ENCODE results near the gene LRCH1. TPM values are rescaled to one million over a fixed set of nuclear protein-coding genes. Genes with fewer than 3 reads are reported as not detected.

The LRCH1 gene
- polyA plus RNA-seq, 1 of the 3 experiments (the other 2 are of a cell fraction), result 5.5 TPM

GRCh38 chr13:46523972-46524752 lies 28.8 kb upstream of the LRCH1 start:
- no peak for DNase-seq
- Histone ChIP-seq H3K9me3 (no peaks in the 10 kb centered on the region; the same call in 1 of the 2 replicates), H2AFZ (ENCODE audit: low read depth) (no peak overlapping the region), H3K27ac (ENCODE audit: low read depth in 2 of 2, low read length in 1 of 2) (no peak overlapping the region), H3K9ac (no peak overlapping the region), H3K36me3 (replicated peaks in 1 of 2; ENCODE audit: control insufficient read depth in 1 of 2, insufficient read depth in 2 of 2, low read length in 1 of 2) (no peaks in the 10 kb centered on the region), H3K4me1 (ENCODE audit: control insufficient read depth in 1 of 2, insufficient read depth in 2 of 2, low read depth in 1 of 2, low read length in 1 of 2) (peaks cover 0 to 6% of the 10 kb centered on the region in 2 experiments; a peak in 1 of 4 replicates), H3F3A (replicated peaks; ENCODE audit: insufficient read depth) (no peaks in the 10 kb centered on the region), H3K4me2 (no peak overlapping the region), H3K9me2 (no peaks in the 10 kb centered on the region), H4K20me1 (ENCODE audit: insufficient read depth) (no peaks in the 10 kb centered on the region), H3K79me2 (ENCODE audit: insufficient read depth) (no peaks in the 10 kb centered on the region), H3K27me3 (ENCODE audit: insufficient read depth) (no peaks in the 10 kb centered on the region), H3K4me3 (ENCODE audit: low read depth in 2 of 2, low read length in 1 of 2) (no peak overlapping the region)
- CTCF ChIA-PET, result interaction anchor here (1.3 kb wide), 1 partner anchor 30 kb away, joined by 5 read pairs; no protein-coding TSS in a partner anchor
- POLR2A ChIA-PET, result no interaction called here
- TF ChIP-seq RXRA (IDR thresholded peaks at IDR 0.05; ENCODE audit: borderline replicate concordance, low read depth) (no peak), RAD21 (IDR thresholded peaks at IDR 0.05; ENCODE audit: low read length) (no peak), YY1 (IDR thresholded peaks at IDR 0.05; ENCODE audit: low read depth) (no peak), CTCF (IDR thresholded peaks at IDR 0.05) (no peak), EP300 (IDR thresholded peaks at IDR 0.05; ENCODE audit: borderline replicate concordance in 1 of 2, low read depth in 1 of 2, low read length in 1 of 2) (no peak), FOXM1 (IDR thresholded peaks at IDR 0.05; ENCODE audit: low read depth) (no peak), TCF12 (IDR thresholded peaks at IDR 0.05) (no peak), PBX3 (IDR thresholded peaks at IDR 0.05) (no peak), ELF1 (IDR thresholded peaks at IDR 0.05) (no peak), GATA2 (CRISPR knock-in tag; IDR thresholded peaks at IDR 0.05) (no peak), SMC3 (IDR thresholded peaks at IDR 0.05; ENCODE audit: low read depth, low read length) (no peak), GABPA (IDR thresholded peaks at IDR 0.05; ENCODE audit: low read depth) (no peak), POLR2AphosphoS5 (IDR thresholded peaks at IDR 0.05; ENCODE audit: low read depth, low read length) (no peak)
- WGBS (ENCODE audit: low lambda C conversion rate), result 76% methylated on average over 2 of the region's 2 CpGs

- Histone ChIP-seq H3K27me3 (ENCODE audit: insufficient read depth) (no peaks in the 10 kb centered on the region), H3K36me3 (replicated peaks in 1 of 2; ENCODE audit: control insufficient read depth in 1 of 2, insufficient read depth in 2 of 2, low read length in 1 of 2) (no peaks in the 10 kb centered on the region), H3K79me2 (ENCODE audit: insufficient read depth) (no peaks in the 10 kb centered on the region), H3F3A (replicated peaks; ENCODE audit: insufficient read depth) (peaks cover 7% of the 10 kb centered on the region), H3K4me3 (ENCODE audit: low read depth in 2 of 2, low read length in 1 of 2) (no peak overlapping the region), H4K20me1 (ENCODE audit: insufficient read depth) (no peaks in the 10 kb centered on the region), H3K4me2 (no peak overlapping the region), H2AFZ (ENCODE audit: low read depth) (no peak overlapping the region), H3K27ac (ENCODE audit: low read depth in 2 of 2, low read length in 1 of 2) (no peak overlapping the region), H3K4me1 (ENCODE audit: control insufficient read depth in 1 of 2, insufficient read depth in 2 of 2, low read depth in 1 of 2, low read length in 1 of 2) (peaks cover 7 to 10% of the 10 kb centered on the region in 2 experiments; a peak in 3 of 4 replicates), H3K9me2 (no peaks in the 10 kb centered on the region), H3K9me3 (no peaks in the 10 kb centered on the region; the same call in 1 of the 2 replicates), H3K9ac (no peak overlapping the region)
- TF ChIP-seq GATA2 (CRISPR knock-in tag; IDR thresholded peaks at IDR 0.05), result no peak
- no peak for TF ChIP-seq NFIC (IDR thresholded peaks at IDR 0.05; ENCODE audit: borderline replicate concordance)
- no peak for TF ChIP-seq PBX3 (IDR thresholded peaks at IDR 0.05)
- no peak for TF ChIP-seq USF2 (IDR thresholded peaks at IDR 0.05; ENCODE audit: borderline replicate concordance, low read depth, low read length)
- no peak for TF ChIP-seq RXRA (IDR thresholded peaks at IDR 0.05; ENCODE audit: borderline replicate concordance, low read depth)
- TF ChIP-seq TCF12 (IDR thresholded peaks at IDR 0.05), result no peak
- no peak for TF ChIP-seq CTCF (IDR thresholded peaks at IDR 0.05)
- no peak for TF ChIP-seq TAF1 (IDR thresholded peaks at IDR 0.05; ENCODE audit: borderline replicate concordance, low read depth, low read length)
- no peak for TF ChIP-seq FOSL2 (IDR thresholded peaks at IDR 0.05; ENCODE audit: borderline replicate concordance, low read depth)
- TF ChIP-seq YY1 (IDR thresholded peaks at IDR 0.05; ENCODE audit: low read depth), result no peak
- TF ChIP-seq ELF1 (IDR thresholded peaks at IDR 0.05), result no peak
- ChIA-PET CTCF (interaction anchor here (1.1 to 1.4 kb wide), 2 partner anchors 16 to 23 kb away, joined by 4 read pairs; no protein-coding TSS in a partner anchor), POLR2A (no interaction called here)
- DNase-seq, result no peak
- WGBS (ENCODE audit: low lambda C conversion rate), result 69% methylated on average over 7 of the region's 7 CpGs
Measured at GRCh38 chr13:46526100-46526735, 26.8 kb upstream of the LRCH1 start.

All from SK-N-SH (cell line).